KOPT-K1 (cell line): ENCODE data around the gene TNFAIP1.
"Not testable (repeated sequence)": the region's sequence is repeated elsewhere in the genome, so short reads cannot be mapped to it uniquely, and the experiment has no call there.

Source experiments
- H3K27ac ChIP-seq: fragments of 200-600 bp; sonication (generic); 2 replicates; pipeline ENCODE4 v1.5.1; 2016; ENCODE audit warnings: antibody characterized with exemption, mild to moderate bottlenecking, low read depth, low read length; ENCODE audit not compliant: poor library complexity, severe bottlenecking
- H3K36me3 ChIP-seq: fragments of 200-600 bp; sonication (generic); 2 replicates; pipeline ENCODE4 v1.5.1; 2017; ENCODE audit warnings: antibody characterized with exemption, mild to moderate bottlenecking, low read length, moderate library complexity; ENCODE audit not compliant: insufficient read depth
- H3K9me3 ChIP-seq: fragments of 200-600 bp; sonication (generic); 2 replicates; pipeline ENCODE4 v1.5.1; 2017; ENCODE audit warnings: antibody characterized with exemption, low read length, mild to moderate bottlenecking; ENCODE audit not compliant: insufficient read depth, poor library complexity, severe bottlenecking

TNFAIP1 gene

GRCh38 chr17:28335201-28335958, at the start of gene TNFAIP1, which contains the start of gene IFT20:
Gene TNFAIP1 (plus strand): TSS chr17:28335761. CDS start chr17:28339522, 3,761 bp downstream.
Gene IFT20 (minus strand): TSS chr17:28335472. CDS start chr17:28331985, 3,487 bp downstream.
- Histone ChIP-seq H3K9me3 (no peaks in the 10 kb centered on the region), H3K36me3 (peaks cover 13% of the 10 kb centered on the region; the same call in 1 of the 2 replicates), H3K27ac (peak within 1 kb of the TSS; percentile 57)

GRCh38 chr17:28285965-28286364, 49.6 kb upstream of the TNFAIP1 start:
- Histone ChIP-seq H3K36me3 (no peaks in the 10 kb centered on the region), H3K27ac (no peak overlapping the region), H3K9me3 (no peaks in the 10 kb centered on the region)

- Histone ChIP-seq H3K36me3 (no peaks in the 10 kb centered on the region), H3K27ac (no peak overlapping the region), H3K9me3 (no peaks in the 10 kb centered on the region)
Measured at GRCh38 chr17:28290703-28291102, 44.9 kb upstream of the TNFAIP1 start.

- H3K9me3 ChIP-seq: no peaks in the 10 kb centered on the region
- no peak overlapping the region for H3K27ac ChIP-seq
- H3K36me3 ChIP-seq: no peaks in the 10 kb centered on the region
Measured at GRCh38 chr17:28291780-28292330, 43.7 kb upstream of the TNFAIP1 start.

- H3K27ac ChIP-seq, H3K36me3 ChIP-seq, H3K9me3 ChIP-seq: not testable (repeated sequence)
Measured at GRCh38 chr17:28292878-28293277, 42.7 kb upstream of the TNFAIP1 start.

- H3K36me3 ChIP-seq: no peaks in the 10 kb centered on the region
- no peaks in the 10 kb centered on the region for H3K9me3 ChIP-seq
- no peak overlapping the region for H3K27ac ChIP-seq
Measured at GRCh38 chr17:28293994-28294393, 41.6 kb upstream of the TNFAIP1 start.

- no peaks in the 10 kb centered on the region for H3K9me3 ChIP-seq
- no peak overlapping the region for H3K27ac ChIP-seq
- no peaks in the 10 kb centered on the region for H3K36me3 ChIP-seq
Measured at GRCh38 chr17:28295677-28296578, 39.6 kb upstream of the TNFAIP1 start.

- no peak overlapping the region for H3K27ac ChIP-seq
- H3K9me3 ChIP-seq: no peaks in the 10 kb centered on the region
- H3K36me3 ChIP-seq: no peaks in the 10 kb centered on the region
Measured at GRCh38 chr17:28298449-28298848, 37.1 kb upstream of the TNFAIP1 start.

- H3K9me3 ChIP-seq: no peaks in the 10 kb centered on the region
- H3K36me3 ChIP-seq: no peaks in the 10 kb centered on the region
- H3K27ac ChIP-seq: no peak overlapping the region
Measured at GRCh38 chr17:28306954-28307401, 28.6 kb upstream of the TNFAIP1 start.

- no peaks in the 10 kb centered on the region for H3K36me3 ChIP-seq
- H3K27ac ChIP-seq: no peak overlapping the region
- no peaks in the 10 kb centered on the region for H3K9me3 ChIP-seq
Measured at GRCh38 chr17:28313841-28314240, 21.7 kb upstream of the TNFAIP1 start.

GRCh38 chr17:28315846-28316705, 19.5 kb upstream of the TNFAIP1 start:
- no peak overlapping the region for H3K27ac ChIP-seq
- no peaks in the 10 kb centered on the region for H3K9me3 ChIP-seq
- peaks cover 8% of the 10 kb centered on the region; the same call in 1 of the 2 replicates for H3K36me3 ChIP-seq

GRCh38 chr17:28317099-28317965, 18.2 kb upstream of the TNFAIP1 start:
- peaks cover 10% of the 10 kb centered on the region for H3K36me3 ChIP-seq
- H3K9me3 ChIP-seq: no peaks in the 10 kb centered on the region
- no peak overlapping the region for H3K27ac ChIP-seq

- no peaks in the 10 kb centered on the region for H3K9me3 ChIP-seq
- H3K36me3 ChIP-seq: peaks cover 19% of the 10 kb centered on the region
- peak overlapping the region; percentile 73 for H3K27ac ChIP-seq
Measured at GRCh38 chr17:28317966-28318758, 17.4 kb upstream of the TNFAIP1 start.
